Measurements from ENCODE around the gene KRTAP4-9. TPM values are rescaled to one million over a fixed set of nuclear protein-coding genes. Genes with fewer than 3 reads are reported as not detected.

Gene KRTAP4-9
- total RNA-seq (2022; extraction: Qiagen RNA extraction) = not detected in 5 replicates

DNA sequence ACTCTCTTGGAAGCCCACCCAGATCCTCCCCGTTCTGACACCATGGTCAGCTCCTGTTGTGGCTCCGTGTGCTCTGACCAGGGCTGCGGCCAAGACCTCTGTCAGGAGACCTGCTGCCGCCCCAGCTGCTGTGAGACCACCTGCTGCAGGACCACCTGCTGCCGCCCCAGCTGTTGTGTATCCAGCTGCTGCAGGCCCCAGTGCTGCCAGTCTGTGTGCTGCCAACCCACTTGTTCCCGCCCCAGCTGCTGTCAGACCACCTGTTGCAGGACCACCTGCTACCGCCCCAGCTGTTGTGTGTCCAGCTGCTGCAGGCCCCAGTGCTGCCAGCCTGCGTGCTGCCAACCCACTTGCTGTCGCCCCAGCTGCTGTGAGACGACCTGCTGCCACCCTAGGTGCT, at the start of gene KRTAP4-9:
Gene KRTAP4-9 (plus strand): TSS at position 43 of the 400 bp plus-strand sequence. CDS start 0 bp downstream, at position 43.

GRCh38 chr17:41060052-41060604, 45.1 kb upstream of the KRTAP4-9 start, which contains the start of gene KRTAP2-3:
TSS of gene KRTAP2-3 (minus strand) at chr17:41060114. CDS start at chr17:41060050, 64 bp downstream.

GRCh38 chr17:41065829-41066624, 39.2 kb upstream of the KRTAP4-9 start, which contains the start of gene KRTAP2-4:
TSS of gene KRTAP2-4 (minus strand) at chr17:41065879. CDS start at chr17:41065845, 34 bp downstream.

GRCh38 chr17:41084100-41084856, 20.9 kb upstream of the KRTAP4-9 start, which contains the start of gene KRTAP4-7:
TSS of gene KRTAP4-7 (plus strand) at chr17:41084150. CDS start at chr17:41084207, 57 bp downstream.

DNA sequence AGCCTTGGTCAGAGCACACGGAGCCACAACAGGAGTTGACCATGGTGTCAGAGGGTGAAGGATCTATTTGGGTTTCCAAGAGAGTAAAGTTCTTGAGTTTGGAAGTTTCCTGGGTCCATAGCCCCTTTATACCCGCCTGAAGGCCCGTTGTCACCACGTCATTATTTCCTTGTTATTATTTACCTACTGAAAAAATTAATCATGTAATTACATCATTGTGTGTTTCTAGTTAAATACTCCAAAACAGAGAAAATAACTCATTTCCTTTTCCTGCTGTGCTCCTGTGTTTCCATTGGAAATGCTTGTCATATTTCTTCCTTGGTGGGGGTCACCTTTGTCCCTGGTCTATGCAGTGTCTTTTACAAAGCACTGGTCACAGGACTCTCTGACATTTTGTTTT, 7.1 kb upstream of the KRTAP4-9 start, which contains the start of gene KRTAP4-8:
Gene KRTAP4-8 (minus strand): TSS at position 101 of the 400 bp plus-strand sequence. CDS start 58 bp downstream, at position 43.

GRCh38 chr17:41101586-41102259, 3.5 kb upstream of the KRTAP4-9 start, which contains the start of gene KRTAP4-16:
TSS of gene KRTAP4-16 (minus strand) at chr17:41102209. CDS start at chr17:41102209, 0 bp downstream.

DNA sequence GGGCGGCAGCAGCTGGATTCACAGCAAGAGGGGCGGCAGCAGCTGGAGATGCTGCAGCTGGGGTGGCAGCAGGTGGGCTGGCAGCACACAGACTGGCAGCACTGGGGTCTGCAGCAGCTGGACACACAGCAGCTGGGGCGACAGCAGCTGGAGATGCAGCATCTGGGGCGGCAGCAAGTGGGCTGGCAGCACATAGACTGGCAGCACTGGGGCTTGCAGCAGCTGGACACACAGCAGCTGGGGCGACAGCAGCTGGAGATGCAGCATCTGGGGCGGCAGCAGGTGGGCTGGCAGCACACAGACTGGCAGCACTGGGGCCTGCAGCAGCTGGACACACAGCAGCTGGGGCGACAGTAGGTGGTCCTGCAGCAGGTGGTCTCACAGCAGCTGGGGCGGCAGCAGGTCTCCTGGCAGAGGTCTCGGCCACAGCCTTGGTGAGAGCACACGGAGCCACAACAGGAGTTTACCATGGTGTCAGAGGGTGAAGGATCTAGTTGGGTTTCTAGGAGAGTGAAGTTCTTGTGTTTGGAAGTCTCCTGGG, 12.7 kb downstream of the KRTAP4-9 start, which contains the start of gene KRTAP4-11:
Gene KRTAP4-11 (minus strand): TSS at position 528 of the 541 bp plus-strand sequence. CDS start 58 bp downstream, at position 470.

GRCh38 chr17:41123991-41124371, 18.8 kb downstream of the KRTAP4-9 start, which contains the start of gene KRTAP4-12:
TSS of gene KRTAP4-12 (minus strand) at chr17:41124182. CDS start at chr17:41124122, 60 bp downstream.

DNA sequence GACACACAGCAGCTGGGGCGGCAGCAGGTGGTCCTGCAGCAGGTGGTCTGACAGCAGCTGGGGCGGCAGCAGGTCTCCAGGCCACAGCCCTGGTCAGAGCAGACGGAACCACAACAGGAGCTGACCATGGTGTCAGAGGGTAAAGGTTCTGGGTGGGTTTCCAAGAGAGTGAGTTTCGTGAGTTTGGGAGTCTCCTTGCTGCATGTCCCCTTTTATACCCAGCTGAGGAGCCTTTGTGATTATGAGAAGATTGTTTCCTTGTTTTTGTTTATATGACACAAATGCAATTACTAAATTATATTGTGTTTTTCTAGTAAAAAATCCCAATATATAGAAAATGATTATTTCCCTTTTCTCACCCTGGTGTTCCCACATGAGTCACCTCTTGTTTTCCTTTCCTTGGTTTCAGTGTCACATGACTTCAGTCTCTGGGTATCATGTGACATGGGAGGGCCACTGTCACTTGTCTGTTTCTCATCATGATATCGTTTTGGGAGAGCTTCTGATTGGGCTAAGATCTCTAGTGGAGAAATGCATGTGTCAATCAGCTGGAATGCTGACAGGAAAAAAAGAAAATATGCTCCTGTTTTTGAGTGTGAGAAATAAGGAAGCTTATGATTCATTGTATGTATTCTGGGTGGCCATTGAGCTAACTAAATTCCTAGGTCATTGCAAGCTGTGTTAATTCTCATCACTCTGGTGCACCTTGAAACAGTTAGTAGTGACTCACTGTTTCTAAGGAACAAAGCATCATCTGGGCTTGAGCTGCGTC, 35.4 kb downstream of the KRTAP4-9 start, which contains the start of gene KRTAP4-6:
Gene KRTAP4-6 (minus strand): TSS at position 185 of the 772 bp plus-strand sequence. CDS start 57 bp downstream, at position 128.

DNA sequence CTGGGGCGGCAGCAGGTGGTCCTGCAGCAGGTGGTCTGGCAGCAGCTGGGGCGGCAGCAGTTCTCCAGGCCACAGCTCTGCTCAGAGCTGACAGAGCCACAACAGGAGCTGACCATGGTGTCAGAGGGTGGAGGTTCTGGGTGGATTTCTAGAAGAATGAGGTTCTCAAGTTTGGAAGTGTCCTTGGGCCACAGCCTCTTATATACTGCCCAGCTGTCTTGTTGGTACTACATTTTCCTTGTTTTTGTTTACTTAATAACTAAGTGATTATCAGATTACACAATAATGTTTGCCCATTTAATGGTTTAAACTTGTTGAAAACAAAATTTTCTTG, 44.4 kb downstream of the KRTAP4-9 start, which contains the start of gene KRTAP4-5:
Gene KRTAP4-5 (minus strand): TSS at position 174 of the 334 bp plus-strand sequence. CDS start 58 bp downstream, at position 116.

Other genes with a start within 250 kb of the KRTAP4-9 start
- gene KRT12, start 238.2 kb upstream of the KRTAP4-9 start, total RNA-seq (2022; extraction: Qiagen RNA extraction) = not detected in 5 replicates
- gene KRT20, start 220.1 kb upstream of the KRTAP4-9 start, total RNA-seq (2022; extraction: Qiagen RNA extraction) = 0.17 to 0.45 TPM (median 0.26 TPM) in 5 replicates
- gene KRT23, start 167.7 kb upstream of the KRTAP4-9 start, total RNA-seq (2022; extraction: Qiagen RNA extraction) = 0.08 to 0.15 TPM (median 0.08 TPM) in 3 of 5 replicates, not detected in the others
- gene KRT39, start 138.4 kb upstream of the KRTAP4-9 start, total RNA-seq (2022; extraction: Qiagen RNA extraction) = not detected in 5 replicates
- gene KRT40, start 121.1 kb upstream of the KRTAP4-9 start, total RNA-seq (2022; extraction: Qiagen RNA extraction) = not detected in 5 replicates
- gene KRTAP3-3, start 111.2 kb upstream of the KRTAP4-9 start, total RNA-seq (2022; extraction: Qiagen RNA extraction) = not detected in 5 replicates
- 0.22 to 0.42 TPM (median 0.37 TPM) in 3 of 5 replicates, not detected in the others for gene KRTAP3-2, start 105.5 kb upstream of the KRTAP4-9 start, total RNA-seq (2022; extraction: Qiagen RNA extraction)
- gene KRTAP3-1, start 96.3 kb upstream of the KRTAP4-9 start, total RNA-seq (2022; extraction: Qiagen RNA extraction) = 0.35 TPM in 1 of 5 replicates, not detected in the others
- gene KRTAP1-5, start 78.2 kb upstream of the KRTAP4-9 start, total RNA-seq (2022; extraction: Qiagen RNA extraction) = not detected in 5 replicates
- gene KRTAP1-4, start 75.2 kb upstream of the KRTAP4-9 start, total RNA-seq (2022; extraction: Qiagen RNA extraction) = not detected in 5 replicates
- gene KRTAP1-3, start 70.5 kb upstream of the KRTAP4-9 start, total RNA-seq (2022; extraction: Qiagen RNA extraction) = not detected in 5 replicates
- gene KRTAP1-1, start 63.9 kb upstream of the KRTAP4-9 start, total RNA-seq (2022; extraction: Qiagen RNA extraction) = not detected in 5 replicates
- not detected in 5 replicates for gene KRTAP2-1, start 58.1 kb upstream of the KRTAP4-9 start, total RNA-seq (2022; extraction: Qiagen RNA extraction)
- not detected in 5 replicates for gene KRTAP2-2, start 50.2 kb upstream of the KRTAP4-9 start, total RNA-seq (2022; extraction: Qiagen RNA extraction)
- 0.22 TPM in 1 of 5 replicates, not detected in the others for gene KRTAP2-3, start 45.3 kb upstream of the KRTAP4-9 start, total RNA-seq (2022; extraction: Qiagen RNA extraction)
- gene KRTAP2-4, start 39.5 kb upstream of the KRTAP4-9 start, total RNA-seq (2022; extraction: Qiagen RNA extraction) = not detected in 5 replicates
- not detected in 5 replicates for gene KRTAP4-7, start 21.2 kb upstream of the KRTAP4-9 start, total RNA-seq (2022; extraction: Qiagen RNA extraction)
- not detected in 5 replicates for gene KRTAP4-8, start 7.2 kb upstream of the KRTAP4-9 start, total RNA-seq (2022; extraction: Qiagen RNA extraction)
- not detected in 5 replicates for gene KRTAP4-16, start 3.2 kb upstream of the KRTAP4-9 start, total RNA-seq (2022; extraction: Qiagen RNA extraction)
- not detected in 5 replicates for gene KRTAP4-11, start 13.0 kb downstream of the KRTAP4-9 start, total RNA-seq (2022; extraction: Qiagen RNA extraction)
- not detected in 5 replicates for gene KRTAP4-12, start 18.8 kb downstream of the KRTAP4-9 start, total RNA-seq (2022; extraction: Qiagen RNA extraction)
- gene KRTAP4-6, start 35.2 kb downstream of the KRTAP4-9 start, total RNA-seq (2022; extraction: Qiagen RNA extraction) = not detected in 5 replicates
- gene KRTAP4-5, start 44.4 kb downstream of the KRTAP4-9 start, total RNA-seq (2022; extraction: Qiagen RNA extraction) = not detected in 5 replicates
- gene KRTAP4-4, start 55.4 kb downstream of the KRTAP4-9 start, total RNA-seq (2022; extraction: Qiagen RNA extraction) = not detected in 5 replicates
- not detected in 5 replicates for gene KRTAP4-3, start 62.8 kb downstream of the KRTAP4-9 start, total RNA-seq (2022; extraction: Qiagen RNA extraction)
- gene KRTAP4-2, start 72.8 kb downstream of the KRTAP4-9 start, total RNA-seq (2022; extraction: Qiagen RNA extraction) = not detected in 5 replicates
- gene KRTAP4-1, start 79.5 kb downstream of the KRTAP4-9 start, total RNA-seq (2022; extraction: Qiagen RNA extraction) = 0.16 to 0.38 TPM (median 0.18 TPM) in 3 of 5 replicates, not detected in the others
- not detected in 5 replicates for gene KRTAP9-1, start 84.5 kb downstream of the KRTAP4-9 start, total RNA-seq (2022; extraction: Qiagen RNA extraction)
- gene KRTAP9-2, start 121.3 kb downstream of the KRTAP4-9 start, total RNA-seq (2022; extraction: Qiagen RNA extraction) = not detected in 5 replicates
- gene KRTAP9-3, start 127.1 kb downstream of the KRTAP4-9 start, total RNA-seq (2022; extraction: Qiagen RNA extraction) = not detected in 5 replicates
- not detected in 5 replicates for gene KRTAP9-8, start 132.6 kb downstream of the KRTAP4-9 start, total RNA-seq (2022; extraction: Qiagen RNA extraction)
- not detected in 5 replicates for gene KRTAP9-4, start 144.3 kb downstream of the KRTAP4-9 start, total RNA-seq (2022; extraction: Qiagen RNA extraction)
- not detected in 5 replicates for gene KRTAP9-9, start 150.0 kb downstream of the KRTAP4-9 start, total RNA-seq (2022; extraction: Qiagen RNA extraction)
- not detected in 5 replicates for gene KRTAP9-6, start 160.0 kb downstream of the KRTAP4-9 start, total RNA-seq (2022; extraction: Qiagen RNA extraction)
- gene KRTAP9-7, start 170.3 kb downstream of the KRTAP4-9 start, total RNA-seq (2022; extraction: Qiagen RNA extraction) = not detected in 5 replicates
- gene KRTAP29-1, start 197.5 kb downstream of the KRTAP4-9 start, total RNA-seq (2022; extraction: Qiagen RNA extraction) = not detected in 5 replicates
- not detected in 5 replicates for gene KRTAP16-1, start 203.9 kb downstream of the KRTAP4-9 start, total RNA-seq (2022; extraction: Qiagen RNA extraction)
- gene KRTAP17-1, start 210.3 kb downstream of the KRTAP4-9 start, total RNA-seq (2022; extraction: Qiagen RNA extraction) = not detected in 5 replicates
- not detected in 5 replicates for gene KRT33A, start 245.4 kb downstream of the KRTAP4-9 start, total RNA-seq (2022; extraction: Qiagen RNA extraction)

Measured in A549 treated with Mapracorat at 1 μM for 4 hours (cell line).